Measurements from ENCODE around the gene HPSE2.

GRCh38 chr10:99119258-99119748 lies 116.3 kb downstream of the HPSE2 start:
- TF ChIP-seq CTCF (IDR thresholded peaks at IDR 0.05) (no peak), POLR2AphosphoS5 (IDR thresholded peaks at IDR 0.05) (no peak), POLR2A (IDR thresholded peaks at IDR 0.05) (no peak)
